ENCODE results near the gene PCDH8. TPM values are rescaled to one million over a fixed set of nuclear protein-coding genes. Genes with fewer than 3 reads are reported as not detected.
"Not testable (repeated sequence)": the region's sequence is repeated elsewhere in the genome, so short reads cannot be mapped to it uniquely, and the experiment has no call there.

Gene PCDH8
- total RNA-seq, 1 donor from 2014 or later = not detected

- DNase-seq (ENCODE audit: extremely low read depth, low read depth, low spot score) = no peak
These were observed 2.1 kb upstream of the PCDH8 start for GRCh38 chr13:52850396-52851136.

DNA sequence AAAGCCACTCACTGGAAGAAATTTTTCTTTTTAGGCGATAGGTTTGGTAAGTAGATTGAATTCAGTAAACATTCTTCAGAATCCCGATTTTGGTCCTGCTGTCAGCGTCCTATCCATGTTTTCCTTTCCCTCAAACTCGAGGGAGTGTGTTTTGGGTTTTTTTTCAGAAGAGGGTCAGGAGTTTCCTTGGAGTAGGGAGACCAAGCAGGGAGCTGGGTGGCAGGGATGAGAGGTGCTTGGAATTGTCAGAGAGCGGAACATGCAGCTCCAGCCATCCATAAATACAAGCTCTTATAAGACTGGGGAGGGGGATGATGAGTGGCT lies 1.6 kb upstream of the PCDH8 start:
- no peak for DNase-seq (ENCODE audit: extremely low read depth, low read depth, low spot score)

- no peak for DNase-seq (ENCODE audit: extremely low read depth, low read depth, low spot score)
These were observed 1.0 kb upstream of the PCDH8 start for GRCh38 chr13:52849291-52850071.

GRCh38 chr13:52847682-52848432 lies 583 bp downstream of the PCDH8 start:
- no peak for DNase-seq (ENCODE audit: extremely low read depth, low read depth, low spot score)

DNA sequence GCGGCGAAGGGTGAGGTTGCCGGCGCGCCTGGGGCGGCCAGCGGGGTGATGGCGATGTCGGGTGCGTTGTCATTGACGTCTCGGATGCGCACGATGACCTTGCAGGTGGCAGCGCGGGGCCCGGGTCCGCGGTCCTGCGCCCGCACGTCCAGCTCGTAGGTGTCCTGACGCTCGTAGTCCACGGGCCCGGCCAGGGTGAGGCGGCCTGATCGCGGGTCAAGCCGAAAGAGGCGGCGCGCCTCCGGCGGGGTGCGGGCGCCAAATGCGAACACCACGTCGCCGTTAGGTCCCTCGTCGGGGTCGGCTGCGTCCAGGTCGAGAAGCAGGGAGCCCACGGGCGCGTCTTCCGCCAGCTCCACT lies 1.1 kb downstream of the PCDH8 start:
- no peak for DNase-seq (ENCODE audit: extremely low read depth, low read depth, low spot score)

- no peak for DNase-seq (ENCODE audit: extremely low read depth, low read depth, low spot score)
These were observed 1.7 kb downstream of the PCDH8 start for GRCh38 chr13:52846567-52847321.

GRCh38 chr13:52845766-52846566 lies 2.5 kb downstream of the PCDH8 start:
- no peak for DNase-seq (ENCODE audit: extremely low read depth, low read depth, low spot score)

DNA sequence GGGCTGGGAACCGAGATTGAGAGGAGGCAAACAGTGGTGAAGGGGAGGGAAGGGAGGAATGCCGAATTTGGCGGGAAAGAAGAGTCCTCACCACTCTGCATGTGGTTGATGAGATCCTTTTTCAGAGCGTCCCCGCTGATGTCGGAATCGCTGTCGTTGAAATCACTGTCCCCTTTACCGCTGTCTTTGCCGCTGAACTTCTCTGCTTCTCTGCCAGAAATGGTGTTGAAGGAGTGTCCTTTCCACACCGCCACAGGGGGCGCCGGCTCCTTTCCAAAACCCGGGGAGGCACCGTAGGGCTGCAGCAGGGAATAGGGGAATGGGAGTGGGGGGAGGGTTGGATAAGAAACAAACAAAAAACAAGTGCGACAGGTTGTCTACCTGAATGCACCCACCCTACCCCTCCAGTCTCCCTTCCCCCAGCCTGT lies 3.1 kb downstream of the PCDH8 start:
- no peak for DNase-seq (ENCODE audit: extremely low read depth, low read depth, low spot score)

- no peak for DNase-seq (ENCODE audit: extremely low read depth, low read depth, low spot score)
These were observed 3.6 kb downstream of the PCDH8 start for GRCh38 chr13:52844836-52845235.

DNA sequence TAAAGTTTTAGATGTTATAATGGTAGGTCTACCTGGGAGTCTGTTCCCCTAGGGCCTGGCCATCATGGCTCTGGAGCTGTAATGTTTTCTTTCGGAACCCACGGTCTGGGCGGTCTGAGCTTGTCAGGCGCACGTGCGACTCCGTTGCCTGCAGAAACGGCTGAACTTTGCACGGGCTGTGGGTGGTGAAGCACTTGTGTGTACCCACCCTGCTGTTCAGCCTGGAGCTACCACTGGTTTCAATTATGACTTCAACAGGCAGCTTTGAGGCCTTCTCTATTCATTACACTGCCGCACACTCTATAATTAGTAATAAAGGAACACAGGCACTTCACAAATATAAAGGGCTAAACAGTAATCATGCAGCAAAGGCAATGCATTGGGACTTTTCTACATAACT lies 6.0 kb downstream of the PCDH8 start:
- no peak for DNase-seq (ENCODE audit: extremely low read depth, low read depth, low spot score)

GRCh38 chr13:52840066-52840465 lies 8.4 kb downstream of the PCDH8 start:
- DNase-seq (ENCODE audit: extremely low read depth, low read depth, low spot score) = no peak

DNA sequence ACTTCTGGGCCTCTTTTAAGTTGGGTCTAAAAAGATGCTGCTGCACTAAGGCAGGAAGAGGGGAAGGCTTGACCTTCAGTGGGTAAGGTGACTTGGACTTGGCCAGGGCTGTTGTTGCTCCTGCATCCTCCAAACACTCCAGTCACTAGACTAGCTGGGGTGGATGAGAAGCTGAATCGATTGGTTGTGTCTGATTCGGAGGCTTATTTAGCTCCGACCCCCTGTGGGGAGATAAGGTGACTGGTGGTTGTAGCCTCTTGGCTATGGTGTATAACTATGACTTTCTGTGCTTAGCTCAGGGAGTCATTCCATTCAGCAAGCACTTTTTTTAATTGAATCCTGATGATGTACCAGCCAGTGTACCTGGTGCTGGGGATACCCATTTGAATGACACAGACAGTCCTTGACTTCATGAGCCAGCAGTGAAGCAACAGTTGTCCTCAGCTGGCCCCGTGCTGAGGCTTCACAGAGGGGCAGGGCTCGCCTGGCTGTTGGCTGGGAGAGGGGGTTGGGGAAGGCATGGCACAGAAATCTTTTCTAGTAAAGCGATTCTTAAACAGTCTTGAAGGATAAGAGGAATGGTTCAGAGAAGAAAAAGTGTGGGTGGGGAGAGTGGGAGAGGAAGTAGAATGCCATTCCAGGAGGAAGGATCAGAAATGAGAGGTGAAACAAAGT lies 9.9 kb downstream of the PCDH8 start:
- no peak for DNase-seq (ENCODE audit: extremely low read depth, low read depth, low spot score)

DNA sequence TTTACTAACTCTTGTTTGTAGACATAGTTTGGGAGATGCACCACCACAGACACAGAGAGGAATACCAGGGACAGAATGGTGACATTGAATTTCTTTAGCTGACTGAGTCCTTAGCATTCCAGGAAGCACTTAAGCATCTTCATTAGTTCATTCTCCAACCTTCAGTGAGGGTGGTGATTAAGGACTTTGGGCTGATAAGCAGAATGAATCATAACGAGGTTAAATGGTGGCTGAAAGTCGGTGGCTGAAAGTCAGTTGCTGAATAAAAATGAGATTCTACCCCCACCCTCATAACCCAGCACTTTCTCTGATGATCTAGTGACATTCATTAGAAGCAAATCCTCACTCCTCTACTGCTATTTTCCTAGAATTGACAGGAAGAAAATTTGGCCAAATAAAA lies 10.6 kb downstream of the PCDH8 start:
- no peak for DNase-seq (ENCODE audit: extremely low read depth, low read depth, low spot score)

DNA sequence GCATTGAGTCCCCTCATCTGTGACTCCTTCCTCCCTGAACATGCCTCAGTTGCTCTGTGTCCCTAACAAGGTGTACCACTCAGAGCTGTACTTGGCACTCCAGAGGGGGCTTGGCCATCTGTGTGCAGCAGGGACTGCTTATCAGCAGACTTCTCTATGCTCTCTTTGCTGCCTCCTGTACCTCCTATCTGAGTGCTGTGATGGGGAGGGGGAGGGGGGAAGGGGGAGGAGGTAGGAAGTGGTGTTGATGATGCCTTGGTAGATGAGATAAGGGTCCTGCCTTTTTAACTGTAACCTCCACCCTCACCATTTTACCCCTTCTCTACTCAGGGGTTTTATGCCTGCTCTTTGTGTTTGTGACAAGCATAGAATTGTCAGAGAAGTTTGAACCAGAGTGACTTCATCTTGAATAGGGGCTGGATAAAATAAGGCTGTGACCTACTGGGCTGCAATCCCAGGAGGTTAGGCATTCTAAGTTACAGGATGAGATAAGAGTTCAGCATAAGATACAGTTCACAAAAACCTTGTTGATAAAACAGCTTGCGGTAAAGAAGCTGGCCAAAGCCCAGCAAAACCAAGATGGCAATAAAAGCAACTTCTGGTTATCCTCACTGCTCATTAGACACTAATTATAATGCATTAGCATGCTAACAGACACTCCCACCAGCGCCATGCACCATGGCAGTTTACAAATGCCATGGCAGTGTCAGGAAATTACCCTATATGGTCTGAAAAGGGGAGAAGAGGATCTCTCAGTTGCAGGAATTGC lies 13.2 kb downstream of the PCDH8 start:
- no peak for DNase-seq (ENCODE audit: extremely low read depth, low read depth, low spot score)

DNA sequence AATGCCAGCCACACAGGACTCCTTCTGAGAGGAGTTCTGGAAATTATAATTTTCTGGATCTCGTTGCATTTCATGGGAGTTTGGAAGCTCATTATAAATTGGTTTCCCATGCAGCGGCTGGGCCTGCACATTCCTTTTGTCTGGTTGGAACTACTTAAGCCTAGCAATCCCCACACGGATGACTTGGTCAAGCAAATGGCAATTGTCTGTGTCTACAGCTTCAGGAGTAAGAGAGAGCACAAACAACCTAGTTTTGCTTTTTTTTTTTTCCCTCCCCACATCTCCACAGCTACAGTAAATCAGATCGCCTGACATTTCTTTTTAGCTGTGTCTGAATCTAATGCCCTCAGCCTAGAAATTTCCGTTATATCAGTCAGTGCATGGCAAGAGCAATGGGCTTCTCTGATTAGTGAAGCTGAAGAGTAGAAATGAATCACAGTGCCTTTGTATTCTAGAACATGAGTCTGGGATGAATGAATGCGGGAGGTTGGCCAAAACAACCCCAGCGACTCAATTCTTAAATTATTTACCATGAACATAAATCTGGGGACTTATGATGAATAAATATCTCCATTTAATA lies 15.1 kb downstream of the PCDH8 start:
- no peak for DNase-seq (ENCODE audit: extremely low read depth, low read depth, low spot score)

DNA sequence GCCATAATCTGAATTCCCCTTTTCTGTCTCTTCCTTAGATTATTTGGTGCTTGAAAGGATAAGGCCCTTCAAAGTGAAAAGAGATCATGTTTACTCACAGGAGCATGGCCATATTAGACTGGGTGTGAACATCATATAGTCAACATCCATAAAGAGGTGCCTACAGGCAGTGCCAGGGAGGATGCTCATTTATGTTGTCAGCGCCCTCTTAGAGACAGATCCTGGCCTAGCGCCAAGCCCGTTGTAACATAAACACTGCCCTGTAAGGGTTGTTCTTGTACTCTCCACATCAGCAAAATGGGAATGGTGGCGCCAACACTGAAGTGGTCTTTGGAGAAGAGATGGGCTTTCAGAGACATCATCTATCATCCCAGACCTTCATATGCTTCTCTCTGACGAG lies 16.1 kb downstream of the PCDH8 start:
- no peak for DNase-seq (ENCODE audit: extremely low read depth, low read depth, low spot score)

DNA sequence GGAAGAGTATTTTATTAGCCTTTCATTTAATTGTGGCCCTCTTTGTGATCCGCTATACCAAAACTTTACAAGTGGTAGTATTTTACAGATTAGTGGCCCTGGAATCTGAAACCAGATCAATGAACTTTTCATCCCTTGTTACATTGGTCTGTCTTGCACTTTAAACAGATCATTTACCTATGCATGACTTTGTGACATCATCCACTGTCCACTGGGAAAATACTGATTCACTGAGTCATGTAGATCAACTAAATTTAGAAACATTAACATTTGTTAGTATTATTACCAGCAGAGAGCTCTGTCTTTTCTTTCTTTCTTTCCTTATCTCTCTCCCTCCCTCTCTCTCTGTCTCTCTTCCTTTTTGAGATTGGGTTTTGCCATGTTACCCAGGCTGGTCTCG lies 17.5 kb downstream of the PCDH8 start:
- DNase-seq (ENCODE audit: extremely low read depth, low read depth, low spot score) = no peak

DNA sequence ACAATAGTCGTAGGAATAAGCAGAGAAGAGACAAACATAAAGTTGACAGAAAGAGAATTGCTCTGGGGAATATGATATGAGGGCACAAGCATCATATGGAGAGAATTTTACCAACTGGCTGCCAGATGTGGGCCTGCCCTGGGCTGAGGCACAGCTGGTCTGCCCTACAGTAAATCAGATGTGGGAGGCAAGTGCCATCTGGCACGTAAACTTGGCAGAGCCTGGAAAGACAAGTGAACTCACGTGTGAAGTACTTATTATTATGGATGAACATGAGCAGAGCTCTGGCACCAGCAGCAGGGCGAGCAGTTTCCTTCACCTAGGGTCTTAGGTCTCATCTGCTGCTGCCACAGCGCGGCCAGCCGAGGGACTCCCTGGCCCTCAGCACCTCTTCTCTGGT lies 20.6 kb downstream of the PCDH8 start:
- no peak for DNase-seq (ENCODE audit: extremely low read depth, low read depth, low spot score)

GRCh38 chr13:52817886-52818285 lies 30.6 kb downstream of the PCDH8 start:
- DNase-seq (ENCODE audit: extremely low read depth, low read depth, low spot score) = not testable (repeated sequence)
